T-helper 2 cell treated with Interferon-gamma antibody and Interleukin-4, amounts not matched to agents 100 ng/mL and 5 ng/mL, for 36 hours (primary cell): Measurements from ENCODE around the gene LMF2. TPM values are rescaled to one million over a fixed set of nuclear protein-coding genes. Genes with fewer than 3 reads are reported as not detected.
"Not testable (repeated sequence)": the region's sequence is repeated elsewhere in the genome, so short reads cannot be mapped to it uniquely, and the experiment has no call there.

ENCODE experiments used
- intact Hi-C: fragments of 100-400 bp; cut with micrococcal nuclease; formaldehyde crosslinking; loops from one replicate; pipeline ENCODE4 v1.15.1; 2023
- total RNA-seq: library from RNA; stranded (reverse); gene quantifications from 2 replicates; pipeline ENCODE4 v1.2.3, GENCODE V29; 2022

LMF2 gene
- 111 and 118 TPM in 2 replicates for total RNA-seq

- intact Hi-C loops: no loop called here
These were observed at the start of gene LMF2 for GRCh38 chr22:50507421-50507990. Gene LMF2, minus strand, starts transcription at chr22:50507702. Its CDS starts 27 bp downstream, at chr22:50507675.

GRCh38 chr22:50556703-50557102 lies 49.2 kb upstream of the LMF2 start:
- intact Hi-C loops: no loop called here

- intact Hi-C loops: no loop called here
These were observed 45.8 kb upstream of the LMF2 start for GRCh38 chr22:50553310-50553709.

- intact Hi-C loops: no loop called here
These were observed 43.8 kb upstream of the LMF2 start for GRCh38 chr22:50551160-50551752.

- intact Hi-C loops: no loop called here
These were observed 42.9 kb upstream of the LMF2 start for GRCh38 chr22:50550395-50550794.

GRCh38 chr22:50548921-50549790 lies 41.7 kb upstream of the LMF2 start:
- intact Hi-C loops: no loop called here

- intact Hi-C loops: no loop called here
These were observed 40.8 kb upstream of the LMF2 start for GRCh38 chr22:50548040-50548920.

GRCh38 chr22:50547263-50547985 lies 39.9 kb upstream of the LMF2 start:
- intact Hi-C loops: no loop called here

- intact Hi-C loops: no loop called here
These were observed 39.1 kb upstream of the LMF2 start for GRCh38 chr22:50546326-50547262.

GRCh38 chr22:50545522-50546325 lies 38.2 kb upstream of the LMF2 start, which contains the start of gene KLHDC7B:
Gene KLHDC7B, plus strand, starts transcription at chr22:50545899. Its CDS starts 345 bp downstream, at chr22:50546244.
- intact Hi-C loops: loop anchor here (2.0 kb wide), 2 partner anchors 15 to 17 kb away; partner anchors contain the start of genes SYCE3 and TYMP

GRCh38 chr22:50544746-50545253 lies 37.3 kb upstream of the LMF2 start:
- intact Hi-C loops: loop anchor here (1.0 to 2.0 kb wide), 3 partner anchors 14 to 77 kb away; partner anchors contain the start of genes SYCE3 and TYMP

GRCh38 chr22:50544078-50544745 lies 36.7 kb upstream of the LMF2 start:
- intact Hi-C loops: loop anchor here (1.0 to 2.0 kb wide), 3 partner anchors 13 to 77 kb away; partner anchors contain the start of genes SYCE3 and TYMP

GRCh38 chr22:50542416-50542927 lies 35.0 kb upstream of the LMF2 start:
- intact Hi-C loops: no loop called here

GRCh38 chr22:50541667-50542026 lies 34.1 kb upstream of the LMF2 start:
- intact Hi-C loops: not testable (repeated sequence)

- intact Hi-C loops: no loop called here
These were observed 32.9 kb upstream of the LMF2 start for GRCh38 chr22:50540381-50540780.

- intact Hi-C loops: no loop called here
These were observed 30.3 kb upstream of the LMF2 start for GRCh38 chr22:50537765-50538164.

GRCh38 chr22:50536226-50536625 lies 28.7 kb upstream of the LMF2 start:
- intact Hi-C loops: no loop called here
